A549 (cell line): ENCODE results near the gene SYNE3. TPM values are rescaled to one million over a fixed set of nuclear protein-coding genes. Genes with fewer than 3 reads are reported as not detected.

Experiments
- ATAC-seq, 2 experiments: fragments of 200-7000 bp in 1 of 2; fragments of >200 bp in 1 of 2; cut with Nextera tagmentation in 1 of 2; cut with Tn5 transposase in 1 of 2; 3 replicates each; pipeline versions ENCODE4 v1.8.0 to v1.9.1; 2018 to 2020; ENCODE audit warnings: mild to moderate bottlenecking in 1 of 2, moderate library complexity in 1 of 2
- CTCF ChIA-PET: fragments of 300-600 bp; sonication (Branson Sonifier 250); formaldehyde crosslinking; extraction: SDS; loops from one replicate; lab custom pipeline; 2021; ENCODE audit warnings: antibody characterized with exemption, inconsistent platforms; lab: Yijun Ruan, JAX
- POLR2A ChIA-PET: fragments of 350-600 bp; formaldehyde crosslinking; extraction: SDS; loops from one replicate; lab custom pipeline; 2021; ENCODE audit warnings: antibody characterized with exemption, inconsistent platforms; lab: Yijun Ruan, JAX
- DNase-seq, 2 experiments: peaks; one replicate each; pipeline versions ENCODE4 v3.0.0 to v3.0.0-alpha.2; 2011 to 2016; ENCODE audit warnings: low read depth in 1 of 2, low spot score in 1 of 2
- FAIRE-seq: peaks from 2 replicates; lab custom pipeline; 2011; peaks lifted over from hg19 to GRCh38; lab: Jason Lieb, UNC
- H3K27ac ChIP-seq, 2 experiments: fragments of >200 bp; sonication (Bioruptor Twin); formaldehyde crosslinking; 3 replicates each; pipeline ENCODE4 v1.5.1; 2016 to 2017
- H3K4me1 ChIP-seq: fragments of >200 bp; sonication (Bioruptor Twin); formaldehyde crosslinking; 3 replicates; pipeline ENCODE4 v1.6.1; 2016
- H3K4me2 ChIP-seq: fragments of >200 bp; sonication (Bioruptor Twin); formaldehyde crosslinking; 3 replicates; pipeline ENCODE4 v1.6.1; 2016
- H3K4me3 ChIP-seq: fragments of >200 bp; sonication (Bioruptor Twin); formaldehyde crosslinking; 3 replicates; pipeline ENCODE4 v1.5.1; 2016
- H3K9me3 ChIP-seq: fragments of >200 bp; sonication (Bioruptor Twin); formaldehyde crosslinking; 3 replicates; pipeline ENCODE4 v1.6.1; 2016
- BHLHE40 ChIP-seq: IDR thresholded peaks from 2 replicates; pipeline ENCODE4 v1.6.1; 2012; ENCODE audit warnings: low read depth, low read length, inconsistent platforms
- CBX8 ChIP-seq: fragments of 200-600 bp; sonication (generic); IDR thresholded peaks from 2 replicates; pipeline ENCODE4 v1.6.1; 2016
- CHD2 ChIP-seq: fragments of 150-350 bp; IDR thresholded peaks from 2 replicates; pipeline ENCODE4 v1.6.1; 2014; ENCODE audit warnings: low read length; ENCODE audit not compliant: partially characterized antibody
- CHD4 ChIP-seq: fragments of 200-600 bp; sonication (generic); IDR thresholded peaks from 2 replicates; pipeline ENCODE4 v1.6.1; 2016; ENCODE audit warnings: antibody characterized with exemption, mild to moderate bottlenecking, borderline replicate concordance
- EHF ChIP-seq: fragments of 250-450 bp; sonication (Bioruptor Pico); IDR thresholded peaks from 2 replicates; pipeline ENCODE4 v1.5.0; 2020; ENCODE audit warnings: mild to moderate bottlenecking
- FOSB ChIP-seq: fragments of 250-450 bp; sonication (Bioruptor Pico); IDR thresholded peaks from 2 replicates; pipeline ENCODE4 v1.5.0; 2020; ENCODE audit warnings: mild to moderate bottlenecking, moderate library complexity
- GATA3 ChIP-seq: IDR thresholded peaks from 2 replicates; pipeline ENCODE4 v1.6.1; 2012; ENCODE audit warnings: borderline replicate concordance
- HEYL ChIP-seq: fragments of 250-450 bp; sonication (Bioruptor Pico); IDR thresholded peaks from 2 replicates; pipeline ENCODE4 v1.8.0; 2021; ENCODE audit warnings: mild to moderate bottlenecking, moderate library complexity
- HOXA7 ChIP-seq: fragments of 250-450 bp; sonication (Bioruptor Pico); IDR thresholded peaks from 2 replicates; pipeline ENCODE4 v1.5.0; 2020; ENCODE audit warnings: mild to moderate bottlenecking, moderate library complexity
- JUNB ChIP-seq: fragments of >200 bp; sonication (Bioruptor Twin); formaldehyde crosslinking; IDR thresholded peaks from 2 replicates; pipeline ENCODE4 v1.6.1; 2016
- KDM5A ChIP-seq: fragments of 200-600 bp; sonication (generic); IDR thresholded peaks from 2 replicates; pipeline ENCODE4 v1.6.1; 2016; ENCODE audit warnings: antibody characterized with exemption, mild to moderate bottlenecking
- MYC ChIP-seq: IDR thresholded peaks from 2 replicates; pipeline ENCODE4 v1.6.1; 2012; ENCODE audit warnings: mild to moderate bottlenecking, inconsistent platforms, low read length, improper control_type of control experiment, borderline replicate concordance
- NR3C1 ChIP-seq: fragments of >200 bp; sonication (Bioruptor Twin); formaldehyde crosslinking; IDR thresholded peaks from 3 replicates; pipeline ENCODE4 v1.6.1; 2017
- PHF8 ChIP-seq: fragments of 200-600 bp; sonication (generic); IDR thresholded peaks from 2 replicates; pipeline ENCODE4 v1.6.1; 2016; ENCODE audit warnings: low read depth, mild to moderate bottlenecking, antibody characterized with exemption, moderate library complexity, borderline replicate concordance
- POLR2AphosphoS2 ChIP-seq: conservative IDR thresholded peaks from 2 replicates; pipeline ENCODE4 v1.6.1; 2012; ENCODE audit warnings: low read length, improper control_type of control experiment, inconsistent platforms
- RCOR1 ChIP-seq: fragments of 150-350 bp; IDR thresholded peaks from 2 replicates; pipeline ENCODE4 v1.6.1; 2014; ENCODE audit warnings: antibody characterized with exemption, low read length, low read depth
- SMC3 ChIP-seq: fragments of >200 bp; sonication (Bioruptor Twin); formaldehyde crosslinking; IDR thresholded peaks from 3 replicates; pipeline ENCODE4 v1.6.1; 2018; ENCODE audit warnings: inconsistent platforms
- ZC3H11A ChIP-seq: fragments of 450-650 bp; IDR thresholded peaks from 2 replicates; pipeline ENCODE4 v1.6.1; 2014; ENCODE audit warnings: antibody characterized with exemption, mild to moderate bottlenecking
- ZFP36 ChIP-seq: fragments of 450-650 bp; IDR thresholded peaks from 2 replicates; pipeline ENCODE4 v1.6.1; 2014; ENCODE audit warnings: borderline replicate concordance; ENCODE audit not compliant: partially characterized antibody
- WGBS: methylation state at CpG from one replicate; pipeline ENCODE4 v1.1.6; 2017; ENCODE audit errors: missing lambda C conversion rate; 5-methylcytosine and 5-hydroxymethylcytosine counted together
- polyA plus RNA-seq, 4 experiments: library from polyadenylated mRNA; depleted of rRNA in 3 of 4; stranded (reverse); fragments of >200 nt; fragmentation: RNase III in 1 of 4; extraction: RNeasy Plus Mini Kit Qiagen cat#74134 plus additional on column Dnase treatment in 1 of 4; gene quantifications; 2 replicates in 3 of 4; 3 replicates in 1 of 4; pipeline ENCODE4 v1.2.3, GENCODE V29; 2011 to 2017
- TF ChIP-seq, protein P1 (sequence below): fragments of >200 bp; sonication (Bioruptor Twin); formaldehyde crosslinking; IDR thresholded peaks from 3 replicates; pipeline ENCODE4 v1.5.1; 2016
- TF ChIP-seq, protein P2 (sequence below): IDR thresholded peaks from 2 replicates; pipeline ENCODE4 v1.6.1; 2012
- TF ChIP-seq, protein P3 (sequence below): IDR thresholded peaks from 2 replicates; pipeline ENCODE4 v1.6.1; 2012; ENCODE audit warnings: low read depth, borderline replicate concordance
- TF ChIP-seq, protein P4 (sequence below): fragments of 250-450 bp; sonication (Bioruptor Pico); IDR thresholded peaks from 2 replicates; pipeline ENCODE4 v1.5.0; 2020; ENCODE audit warnings: low read depth, mild to moderate bottlenecking, moderate library complexity

The SYNE3 gene
- polyA plus RNA-seq, 2 of the 4 experiments (the other 2 are of a cell fraction), result 0.05 to 0.08 TPM

DNA sequence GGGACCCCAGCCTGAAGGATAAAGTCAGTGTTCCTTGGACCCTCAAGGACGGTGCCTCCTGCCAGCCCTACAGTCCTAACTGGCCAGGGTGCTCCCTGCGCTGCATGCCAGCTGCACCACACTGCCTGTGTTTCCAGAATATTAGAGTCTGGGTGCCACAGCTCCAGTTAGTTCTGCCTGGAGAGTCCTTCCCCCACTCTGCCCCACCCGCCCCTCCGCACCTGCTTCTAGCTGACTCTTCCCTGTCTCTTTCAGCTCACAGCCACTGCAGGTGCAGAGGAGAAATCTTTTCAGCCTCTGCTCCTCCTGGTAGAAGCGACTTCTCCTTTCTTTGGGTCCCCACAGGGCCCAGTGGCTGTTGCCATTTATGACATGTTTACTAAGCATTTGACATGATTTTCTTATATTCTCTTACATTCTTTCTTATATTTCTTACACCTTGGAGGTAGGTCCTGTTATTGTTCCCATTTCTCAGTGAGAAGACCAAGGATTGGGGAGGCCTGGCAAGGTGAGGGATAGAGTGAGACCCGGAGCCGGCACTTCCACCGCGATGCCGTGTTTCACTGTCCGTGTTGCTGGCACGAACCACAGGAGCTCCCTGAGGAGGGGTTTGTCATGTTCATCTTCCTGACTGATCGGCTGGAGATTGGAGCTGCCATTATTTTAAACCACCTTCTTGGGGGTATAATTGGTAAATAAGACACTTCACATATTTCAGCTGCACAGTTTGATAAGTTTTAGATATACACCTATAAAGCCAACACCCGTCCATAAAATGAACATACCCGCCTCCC is 29.4 kb downstream of the SYNE3 start:
- 76% methylated on average over 13 of the region's 15 CpGs for WGBS
- Histone ChIP-seq H3K4me2 (no peak overlapping the region), H3K27ac (no peak overlapping the region), H3K4me1 (peaks cover 21% of the 10 kb centered on the region), H3K4me3 (no peak overlapping the region), H3K9me3 (no peaks in the 10 kb centered on the region)
- DNase-seq (no peak), FAIRE-seq (no peak), ATAC-seq (no peak)
- CTCF ChIA-PET, result no interaction called here
- TF ChIP-seq NR3C1, result no peak
- no peak for TF ChIP-seq HEYL
- no peak for TF ChIP-seq RCOR1
- TF ChIP-seq MYC, result no peak
- TF ChIP-seq EHF (CRISPR knock-in tag), result no peak
- TF ChIP-seq ZC3H11A, result no peak
- TF ChIP-seq CBX8, result no peak
- no peak for TF ChIP-seq POLR2AphosphoS2
- TF ChIP-seq, protein P1, sequence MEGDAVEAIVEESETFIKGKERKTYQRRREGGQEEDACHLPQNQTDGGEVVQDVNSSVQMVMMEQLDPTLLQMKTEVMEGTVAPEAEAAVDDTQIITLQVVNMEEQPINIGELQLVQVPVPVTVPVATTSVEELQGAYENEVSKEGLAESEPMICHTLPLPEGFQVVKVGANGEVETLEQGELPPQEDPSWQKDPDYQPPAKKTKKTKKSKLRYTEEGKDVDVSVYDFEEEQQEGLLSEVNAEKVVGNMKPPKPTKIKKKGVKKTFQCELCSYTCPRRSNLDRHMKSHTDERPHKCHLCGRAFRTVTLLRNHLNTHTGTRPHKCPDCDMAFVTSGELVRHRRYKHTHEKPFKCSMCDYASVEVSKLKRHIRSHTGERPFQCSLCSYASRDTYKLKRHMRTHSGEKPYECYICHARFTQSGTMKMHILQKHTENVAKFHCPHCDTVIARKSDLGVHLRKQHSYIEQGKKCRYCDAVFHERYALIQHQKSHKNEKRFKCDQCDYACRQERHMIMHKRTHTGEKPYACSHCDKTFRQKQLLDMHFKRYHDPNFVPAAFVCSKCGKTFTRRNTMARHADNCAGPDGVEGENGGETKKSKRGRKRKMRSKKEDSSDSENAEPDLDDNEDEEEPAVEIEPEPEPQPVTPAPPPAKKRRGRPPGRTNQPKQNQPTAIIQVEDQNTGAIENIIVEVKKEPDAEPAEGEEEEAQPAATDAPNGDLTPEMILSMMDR, result no peak
- no peak for TF ChIP-seq CHD4
- no peak for TF ChIP-seq KDM5A
- POLR2A ChIA-PET, result no interaction called here

DNA sequence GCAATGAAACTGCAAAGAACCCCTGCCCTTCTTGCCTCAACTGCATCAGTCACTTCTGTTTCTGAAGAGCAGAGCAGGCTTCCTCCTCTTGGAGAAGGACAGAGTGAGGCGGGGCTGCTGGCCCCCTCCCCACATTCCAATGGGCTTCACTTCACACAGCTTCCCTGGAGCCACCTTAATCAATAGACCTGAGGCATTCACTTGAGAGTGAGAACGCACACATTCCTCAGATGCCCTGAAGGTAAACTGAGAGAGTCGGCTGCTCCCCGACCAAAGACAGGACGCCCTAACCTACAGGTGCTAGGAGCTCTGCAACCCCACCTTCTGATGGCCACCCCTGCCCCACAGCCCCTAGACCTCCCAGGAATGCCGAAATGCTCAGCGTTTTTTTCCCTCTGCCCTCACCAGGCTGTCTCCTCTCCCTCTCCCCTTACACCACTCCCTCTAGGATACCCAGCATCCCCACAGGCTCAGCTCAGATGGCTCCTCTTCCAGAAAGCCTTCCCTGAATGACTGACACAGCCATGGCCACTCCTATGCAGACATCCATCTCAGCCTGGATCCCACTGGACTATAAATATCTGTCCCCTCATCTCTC is 31.1 kb downstream of the SYNE3 start:
- H3K4me2 ChIP-seq, result no peak overlapping the region
- H3K4me1 ChIP-seq, result peaks cover 15% of the 10 kb centered on the region
- ChIA-PET CTCF (interaction anchor here (0.8 to 1.3 kb wide), 3 partner anchors 8 to 42 kb away, joined by 3 read pairs; no protein-coding TSS in a partner anchor), POLR2A (no interaction called here)
- 74% methylated on average over 7 of the region's 7 CpGs for WGBS
- H3K27ac ChIP-seq, result no peak overlapping the region
- H3K9me3 ChIP-seq, result no peaks in the 10 kb centered on the region
- DNase-seq (no peak), ATAC-seq (no peak), FAIRE-seq (no peak)
- no peak overlapping the region for H3K4me3 ChIP-seq
- no peak for TF ChIP-seq MYC
- no peak for TF ChIP-seq PHF8

DNA sequence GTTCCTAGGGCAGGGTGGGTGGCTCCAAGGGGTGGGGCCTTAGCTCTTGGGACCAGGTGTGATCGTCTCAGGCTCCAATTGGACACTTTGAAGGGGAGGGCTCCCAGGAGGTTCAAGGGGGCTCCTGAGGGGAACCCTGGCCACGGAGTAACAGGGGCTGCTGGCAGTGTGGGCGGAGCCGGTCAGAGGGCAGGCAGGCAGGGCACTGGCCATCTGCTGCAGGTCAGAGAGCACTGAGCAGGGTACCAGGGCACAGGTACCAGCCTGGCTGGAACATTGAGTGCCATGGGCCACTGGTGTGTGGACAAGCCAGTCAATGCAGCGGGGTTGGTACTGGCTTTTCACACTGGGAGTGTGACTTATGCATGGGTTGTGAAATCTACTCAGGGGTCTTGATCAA is 32.2 kb downstream of the SYNE3 start:
- 91% methylated on average over 5 of the region's 5 CpGs for WGBS
- FAIRE-seq, result no peak
- H3K4me3 ChIP-seq, result no peak overlapping the region
- POLR2A ChIA-PET, result no interaction called here
- TF ChIP-seq NR3C1 (no peak), HEYL (no peak), FOSB (CRISPR knock-in tag) (no peak), JUNB (no peak), POLR2AphosphoS2 (no peak), SMC3 (no peak), KDM5A (no peak), HOXA7 (CRISPR knock-in tag) (no peak), CBX8 (no peak), CHD2 (no peak), GATA3 (no peak), BHLHE40 (no peak), ZFP36 (no peak), PHF8 (no peak)
- TF ChIP-seq, protein P2, sequence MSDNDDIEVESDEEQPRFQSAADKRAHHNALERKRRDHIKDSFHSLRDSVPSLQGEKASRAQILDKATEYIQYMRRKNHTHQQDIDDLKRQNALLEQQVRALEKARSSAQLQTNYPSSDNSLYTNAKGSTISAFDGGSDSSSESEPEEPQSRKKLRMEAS, result no peak
- TF ChIP-seq, protein P3, sequence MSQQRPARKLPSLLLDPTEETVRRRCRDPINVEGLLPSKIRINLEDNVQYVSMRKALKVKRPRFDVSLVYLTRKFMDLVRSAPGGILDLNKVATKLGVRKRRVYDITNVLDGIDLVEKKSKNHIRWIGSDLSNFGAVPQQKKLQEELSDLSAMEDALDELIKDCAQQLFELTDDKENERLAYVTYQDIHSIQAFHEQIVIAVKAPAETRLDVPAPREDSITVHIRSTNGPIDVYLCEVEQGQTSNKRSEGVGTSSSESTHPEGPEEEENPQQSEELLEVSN, result no peak
- TF ChIP-seq, protein P4, sequence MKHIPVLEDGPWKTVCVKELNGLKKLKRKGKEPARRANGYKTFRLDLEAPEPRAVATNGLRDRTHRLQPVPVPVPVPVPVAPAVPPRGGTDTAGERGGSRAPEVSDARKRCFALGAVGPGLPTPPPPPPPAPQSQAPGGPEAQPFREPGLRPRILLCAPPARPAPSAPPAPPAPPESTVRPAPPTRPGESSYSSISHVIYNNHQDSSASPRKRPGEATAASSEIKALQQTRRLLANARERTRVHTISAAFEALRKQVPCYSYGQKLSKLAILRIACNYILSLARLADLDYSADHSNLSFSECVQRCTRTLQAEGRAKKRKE (CRISPR knock-in tag), result no peak
- TF ChIP-seq, all 56 proteins: peak for 0
- ATAC-seq (no peak), DNase-seq (no peak)
- peaks cover 18% of the 10 kb centered on the region for H3K4me1 ChIP-seq
- CTCF ChIA-PET, result interaction anchor here (1.8 to 2.2 kb wide), 2 partner anchors 17 to 43 kb away, joined by 5 to 9 read pairs; no protein-coding TSS in a partner anchor
- no peak overlapping the region for H3K4me2 ChIP-seq
- no peaks in the 10 kb centered on the region for H3K9me3 ChIP-seq
- H3K27ac ChIP-seq, result no peak overlapping the region
